ENCODE measurements around the gene MLH3.

The MLH3 gene

DNA sequence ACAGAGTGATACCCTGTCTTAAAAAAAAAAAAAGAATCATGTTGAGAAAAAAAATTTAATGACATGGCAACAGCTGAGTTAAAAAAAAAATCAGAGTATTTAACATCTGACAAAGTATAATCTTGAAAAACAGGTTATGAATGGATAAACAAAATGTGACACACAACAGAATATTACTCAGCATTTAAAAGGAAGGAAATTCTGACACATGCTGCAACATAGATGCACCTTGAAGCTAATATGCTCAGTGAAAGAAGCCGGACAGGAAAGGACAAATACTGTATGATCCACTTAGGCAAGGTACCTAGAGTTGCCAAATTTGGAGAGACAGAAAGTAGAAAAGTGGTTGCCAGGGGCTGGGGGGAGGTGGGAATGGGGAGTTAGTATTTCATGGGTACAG lies 67.9 kb downstream of the MLH3 start:
- DNase-seq (ENCODE audit: low read depth) = no peak

DNA sequence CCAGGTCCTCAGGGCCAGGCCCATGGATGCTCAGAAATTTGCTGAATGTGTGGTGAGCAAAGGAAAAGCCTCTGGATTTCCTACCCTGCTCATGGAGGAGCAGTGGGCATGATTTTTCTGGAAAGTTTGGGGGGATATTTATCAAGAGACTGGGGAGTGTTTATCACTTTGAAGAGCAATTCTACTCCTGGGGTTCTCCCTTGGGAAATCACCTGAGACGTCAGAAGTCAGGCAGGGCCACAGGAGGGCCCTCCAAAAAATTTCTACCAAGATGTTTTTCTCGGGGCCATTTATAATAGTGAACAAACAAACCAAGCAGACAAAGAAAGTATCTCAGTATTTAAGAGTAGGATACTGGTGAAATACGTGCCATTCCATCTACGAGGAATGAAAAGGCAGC lies 68.6 kb downstream of the MLH3 start:
- DNase-seq (ENCODE audit: low read depth) = no peak

DNA sequence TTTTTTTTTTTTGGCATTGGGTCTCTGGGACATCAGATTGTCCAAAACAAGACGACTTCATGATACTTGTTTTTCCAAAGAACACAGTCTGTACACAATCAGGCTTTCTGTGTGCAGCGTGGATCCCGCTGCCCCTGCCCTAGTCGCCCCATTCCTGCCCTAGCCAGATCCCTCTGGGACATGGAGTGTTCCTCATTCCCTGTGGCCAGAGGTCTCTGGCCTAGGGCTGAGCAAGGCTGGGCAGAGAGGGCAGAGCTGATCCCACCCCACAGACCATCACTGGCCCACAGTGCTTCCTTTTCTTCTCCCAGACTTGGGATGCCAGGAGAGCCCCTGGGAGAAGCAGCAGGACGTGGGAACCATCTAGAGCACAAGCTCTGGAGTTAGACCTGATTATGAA lies 69.4 kb downstream of the MLH3 start:
- DNase-seq (ENCODE audit: low read depth) = no peak

DNA sequence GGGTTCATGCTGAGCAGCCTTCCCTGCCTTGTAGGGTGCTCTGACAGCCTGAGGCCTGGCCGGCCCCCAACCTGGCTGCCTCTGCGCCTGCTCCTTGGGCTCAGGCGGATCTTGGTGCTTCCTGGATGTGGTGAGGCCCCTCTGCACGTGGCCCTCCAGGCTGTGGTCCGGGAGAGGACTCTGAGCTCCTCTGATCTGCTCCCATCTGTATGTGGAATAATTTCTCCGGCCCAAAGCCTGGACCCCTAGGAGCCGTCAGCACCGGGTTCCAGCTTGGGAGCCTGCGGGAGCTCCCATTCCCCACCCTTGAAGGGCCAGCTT lies 69.8 kb downstream of the MLH3 start:
- no peak for DNase-seq (ENCODE audit: low read depth)

DNA sequence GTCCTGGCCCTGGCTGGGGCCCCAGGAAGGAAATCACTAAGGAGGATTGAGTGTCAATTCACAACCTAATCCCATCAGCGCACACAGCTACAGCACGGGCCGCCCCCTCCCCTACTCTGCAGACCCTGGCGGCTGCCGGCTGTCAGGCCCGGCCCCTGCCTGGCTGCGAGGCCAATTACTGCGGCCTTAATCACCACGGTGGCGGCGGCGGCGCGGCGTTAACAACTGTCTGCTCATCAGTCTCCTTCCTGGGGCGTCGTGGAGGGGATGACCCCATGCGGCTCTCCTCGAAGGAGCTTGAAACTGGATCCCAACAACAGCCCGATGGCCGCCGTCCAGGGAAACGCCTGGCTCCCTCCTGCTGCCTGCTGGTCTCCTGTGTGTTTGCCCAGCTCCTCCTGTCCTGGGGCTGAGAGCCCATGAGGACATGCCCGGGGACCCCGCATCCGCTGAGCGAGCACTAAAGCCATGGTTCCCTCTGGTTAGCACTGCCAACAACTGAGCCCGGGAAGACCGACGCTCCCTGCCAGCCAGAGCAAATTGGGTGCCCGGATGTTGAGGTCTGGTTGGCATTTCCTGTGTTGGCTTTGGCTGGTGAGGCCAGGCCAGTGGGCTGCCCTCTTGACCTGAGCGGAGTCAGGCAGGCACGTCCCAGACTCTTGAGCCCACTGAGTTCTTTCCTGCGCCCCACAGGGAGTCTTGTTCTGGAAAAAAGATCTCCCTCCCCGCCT lies 70.4 kb downstream of the MLH3 start:
- no peak for DNase-seq (ENCODE audit: low read depth)

DNA sequence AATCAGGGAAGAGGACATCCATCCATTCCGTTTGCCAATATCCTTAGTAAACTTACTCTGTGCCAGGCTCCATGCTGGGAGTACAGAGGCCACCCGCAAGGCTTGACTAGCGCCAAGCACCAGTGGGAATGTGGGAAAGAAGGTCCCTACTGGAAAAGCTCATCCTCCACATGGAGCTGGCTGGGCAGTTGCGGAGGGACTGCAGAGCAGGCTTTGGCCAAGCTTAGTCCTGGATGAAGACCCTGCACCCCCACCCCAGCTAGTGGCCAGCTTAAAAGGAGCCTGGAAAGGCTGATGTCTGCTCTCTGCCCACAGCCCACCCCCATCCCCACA lies 70.9 kb downstream of the MLH3 start:
- DNase-seq (ENCODE audit: low read depth) = no peak

DNA sequence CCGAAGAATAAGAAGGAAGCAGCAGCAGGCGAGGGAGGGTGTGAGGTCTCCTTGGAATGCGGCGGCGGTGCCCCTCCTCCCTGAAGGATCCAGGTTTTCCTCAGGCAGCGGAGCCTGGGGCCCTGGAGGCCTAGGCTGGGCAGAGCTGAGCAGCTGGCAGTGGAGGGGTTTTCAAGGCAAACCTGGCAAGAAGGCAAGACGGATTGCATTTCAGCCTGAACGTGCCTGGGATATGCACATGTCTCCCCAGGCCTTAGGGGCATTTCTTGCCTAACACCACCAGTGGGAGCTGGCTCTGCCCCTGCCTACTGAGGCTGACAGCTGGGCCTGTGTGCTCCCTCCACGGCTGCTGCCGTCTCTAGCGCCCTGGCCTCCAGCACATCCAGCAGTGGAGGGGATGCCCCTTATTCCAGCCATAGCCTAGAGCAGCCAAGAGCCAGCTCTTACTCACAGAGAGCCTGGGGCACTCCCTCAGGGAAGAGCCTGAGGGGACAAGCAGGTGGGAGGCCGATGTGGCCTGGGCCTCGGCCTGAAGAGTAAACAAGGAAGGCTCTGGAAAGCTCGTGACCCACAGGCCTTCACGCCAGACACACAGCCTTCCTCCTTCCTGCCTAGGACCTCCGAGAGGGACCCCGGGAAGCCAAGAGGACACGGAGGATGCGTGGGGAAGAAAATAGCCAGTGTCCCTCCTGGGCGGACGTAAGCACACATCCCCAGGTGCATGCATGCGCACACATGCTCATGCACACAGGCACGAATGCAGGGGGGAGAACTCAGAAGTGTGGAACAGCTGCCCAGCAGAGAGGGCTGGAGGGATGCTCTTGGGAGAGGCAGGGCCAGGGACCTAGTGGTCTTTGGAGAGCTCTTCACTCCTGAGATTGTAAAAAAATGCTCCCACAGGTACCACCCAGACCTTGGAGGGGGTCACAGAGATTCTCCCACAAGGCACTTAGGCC lies 71.5 kb downstream of the MLH3 start:
- no peak for DNase-seq (ENCODE audit: low read depth)

DNA sequence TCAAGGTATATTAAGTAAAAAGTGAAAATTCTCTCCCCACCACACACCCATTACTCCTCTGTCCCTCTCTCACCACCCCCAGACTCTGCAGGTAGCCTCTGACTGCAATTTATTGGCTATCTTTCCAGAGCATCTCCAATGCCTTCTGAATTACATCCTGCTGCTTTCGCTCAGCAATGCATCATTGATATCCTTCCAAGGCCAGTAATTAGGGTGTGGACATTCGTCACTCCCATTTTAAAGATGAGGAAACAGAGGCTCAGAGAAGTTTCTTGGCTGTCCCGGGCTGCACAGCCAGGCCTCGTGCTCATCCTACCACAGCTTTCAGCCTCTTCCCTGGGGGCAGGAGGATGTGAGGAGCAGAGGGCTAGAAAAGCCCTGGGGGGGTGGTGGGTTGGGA lies 72.2 kb downstream of the MLH3 start:
- DNase-seq (ENCODE audit: low read depth) = no peak

DNA sequence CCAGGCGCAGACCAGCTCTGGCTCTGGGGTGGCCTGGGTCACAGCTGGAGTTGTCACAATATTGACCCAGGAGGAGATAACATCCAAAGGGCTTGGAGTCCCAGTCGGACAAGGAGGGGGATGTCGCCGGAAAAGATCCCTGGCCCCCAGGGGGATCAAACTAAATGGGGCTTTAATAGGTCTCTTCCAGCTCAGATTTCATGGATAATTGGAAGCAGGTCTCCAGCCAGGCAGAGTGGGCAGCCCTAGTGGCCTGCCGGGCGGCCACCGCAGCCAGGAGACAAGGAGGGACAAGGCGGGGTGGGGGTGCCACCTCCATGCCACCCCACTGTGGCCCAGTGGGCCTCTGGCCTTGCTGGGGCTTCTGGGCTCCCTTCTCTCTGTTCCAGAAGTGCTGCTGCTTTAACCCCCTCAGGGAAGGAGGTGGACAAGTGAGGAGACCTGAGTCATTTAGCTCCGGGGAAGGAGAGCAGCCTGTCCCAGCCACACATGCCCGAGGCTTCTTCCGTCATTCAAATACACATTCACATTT lies 72.8 kb downstream of the MLH3 start:
- no peak for DNase-seq (ENCODE audit: low read depth)

DNA sequence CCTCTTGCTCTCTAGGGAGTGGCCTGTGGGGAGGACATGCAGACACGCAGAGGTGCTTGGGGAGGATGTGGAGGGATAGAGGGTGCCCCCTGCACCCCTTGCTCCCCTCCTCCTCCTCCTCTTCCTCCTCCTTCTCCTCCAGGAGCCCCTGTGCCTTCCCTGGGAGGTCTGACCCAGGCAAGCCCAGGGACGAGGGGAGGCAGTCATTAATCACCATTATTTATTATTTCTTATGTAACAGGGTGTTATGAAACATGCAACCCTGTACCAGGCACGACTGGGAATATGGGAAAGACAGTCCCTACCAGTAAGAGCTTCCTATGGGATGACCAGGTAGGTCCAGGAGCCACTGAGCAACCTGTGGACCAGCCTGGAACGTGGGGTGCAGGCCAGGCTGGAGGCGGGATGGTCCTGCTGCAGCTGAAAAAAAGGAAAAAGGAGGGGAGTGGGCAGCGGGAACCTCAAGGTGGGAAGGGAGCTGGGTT lies 73.3 kb downstream of the MLH3 start:
- no peak for DNase-seq (ENCODE audit: low read depth)

DNA sequence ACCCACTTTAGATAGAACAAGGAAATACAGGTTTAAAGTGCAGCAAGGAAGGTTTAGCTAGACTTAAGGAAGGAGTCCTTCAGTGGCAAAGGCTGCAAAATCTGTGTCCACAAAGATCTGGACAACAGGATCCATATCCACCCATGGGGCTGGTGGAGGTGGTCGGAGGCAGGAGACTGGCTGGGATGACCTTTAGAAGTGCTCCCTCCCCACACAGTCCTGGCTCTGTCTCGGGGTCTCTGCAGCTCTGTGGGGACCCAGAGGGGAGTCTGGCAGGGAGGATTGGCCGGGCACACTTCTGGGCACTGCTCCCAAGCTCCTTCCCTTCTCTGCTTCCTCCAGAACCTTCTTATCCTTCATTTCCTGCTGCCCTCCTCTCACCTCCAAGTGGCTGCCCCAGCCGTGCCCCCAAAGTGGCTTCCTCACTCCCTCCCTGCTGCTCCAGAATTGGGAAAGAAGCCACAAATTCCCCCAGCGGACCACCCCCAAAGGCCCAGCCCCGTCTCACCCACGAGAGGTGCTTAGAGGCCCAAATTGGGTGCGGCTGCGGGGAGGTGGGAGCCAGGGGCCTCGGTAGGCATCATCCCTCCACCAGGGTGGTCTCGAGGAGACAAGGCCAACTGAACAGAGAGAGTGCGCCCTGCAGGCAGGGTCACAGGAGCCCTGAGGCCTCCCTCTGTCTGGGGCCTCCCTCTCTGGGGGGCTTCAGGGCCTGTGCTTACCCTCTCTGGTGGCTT lies 73.9 kb downstream of the MLH3 start:
- no peak for DNase-seq (ENCODE audit: low read depth)

DNA sequence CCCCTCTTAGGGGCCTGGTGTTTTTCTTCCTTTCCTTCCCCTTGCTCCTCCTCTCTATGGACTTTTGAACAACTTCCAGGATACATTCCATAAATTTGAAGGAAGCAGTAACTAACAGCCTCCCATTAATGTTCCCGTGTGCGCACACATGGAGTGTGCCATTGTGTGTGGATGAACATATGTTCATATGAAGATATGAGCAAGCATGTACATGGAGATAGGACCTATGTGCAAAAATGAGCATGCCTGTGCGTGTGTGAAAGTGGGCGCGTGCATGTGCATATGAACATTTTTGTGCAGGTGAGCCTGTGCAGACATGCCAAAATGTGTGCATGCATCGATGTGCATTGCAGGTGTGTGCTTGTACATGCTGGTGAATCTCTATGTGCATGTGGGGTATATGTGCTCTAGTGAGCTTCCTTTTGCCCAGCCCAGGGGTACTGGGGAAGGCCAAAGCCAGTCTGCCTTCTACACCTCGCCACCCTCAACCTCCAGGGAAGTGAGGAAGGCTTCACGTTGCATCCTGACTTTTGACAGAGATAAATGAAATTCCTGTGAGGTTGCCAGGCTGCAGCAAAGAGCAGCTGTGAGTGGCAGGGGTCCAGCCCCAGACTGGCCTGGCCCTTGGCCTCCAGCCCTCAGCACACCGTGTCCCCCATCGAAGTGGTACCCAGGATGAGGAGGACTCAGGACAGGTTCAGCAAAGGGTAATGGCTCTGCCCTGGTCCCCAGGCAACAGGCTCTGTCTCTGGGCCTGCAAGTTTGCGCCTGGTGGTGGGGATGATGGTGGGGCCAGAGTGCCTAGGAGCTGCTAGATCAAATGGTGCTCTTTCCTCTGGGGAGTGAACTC lies 74.8 kb downstream of the MLH3 start:
- DNase-seq (ENCODE audit: low read depth) = no peak

DNA sequence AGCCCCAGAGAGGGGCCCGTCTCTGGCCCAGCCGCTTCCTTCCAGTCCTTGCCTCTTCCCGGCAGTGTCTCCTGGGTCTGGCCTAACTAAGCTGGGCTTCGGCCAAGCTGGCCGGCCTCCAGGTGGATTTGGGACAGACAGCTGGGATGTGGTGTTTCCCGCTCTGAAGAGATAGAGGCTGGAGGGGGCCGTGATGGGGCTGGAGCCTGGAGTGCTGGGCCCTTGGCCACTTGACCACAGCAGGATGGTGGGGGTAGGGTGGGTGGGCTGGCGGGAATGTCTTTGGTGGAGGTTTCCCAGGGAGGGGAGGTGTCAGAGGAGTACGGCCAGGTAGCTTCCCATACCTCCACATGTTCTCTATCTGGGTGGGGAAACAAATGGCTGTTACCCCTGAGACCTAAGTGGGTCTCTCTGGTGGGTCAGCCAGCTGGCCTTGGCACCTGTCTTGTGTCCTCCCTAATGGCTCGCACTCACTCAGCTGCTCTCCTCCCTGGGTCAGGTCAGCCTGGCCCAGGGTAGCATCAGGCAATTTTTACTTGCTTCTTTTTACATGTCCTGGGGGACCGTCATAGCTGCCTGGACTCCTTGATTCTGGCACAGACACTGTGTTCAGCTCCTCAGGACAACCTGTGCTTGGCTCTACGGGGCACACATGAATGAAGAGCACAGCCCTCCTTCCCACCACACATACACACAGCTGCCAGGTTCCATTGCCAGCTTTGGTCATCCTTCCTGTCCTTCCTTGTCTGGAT lies 76.0 kb downstream of the MLH3 start:
- DNase-seq (ENCODE audit: low read depth) = no peak

DNA sequence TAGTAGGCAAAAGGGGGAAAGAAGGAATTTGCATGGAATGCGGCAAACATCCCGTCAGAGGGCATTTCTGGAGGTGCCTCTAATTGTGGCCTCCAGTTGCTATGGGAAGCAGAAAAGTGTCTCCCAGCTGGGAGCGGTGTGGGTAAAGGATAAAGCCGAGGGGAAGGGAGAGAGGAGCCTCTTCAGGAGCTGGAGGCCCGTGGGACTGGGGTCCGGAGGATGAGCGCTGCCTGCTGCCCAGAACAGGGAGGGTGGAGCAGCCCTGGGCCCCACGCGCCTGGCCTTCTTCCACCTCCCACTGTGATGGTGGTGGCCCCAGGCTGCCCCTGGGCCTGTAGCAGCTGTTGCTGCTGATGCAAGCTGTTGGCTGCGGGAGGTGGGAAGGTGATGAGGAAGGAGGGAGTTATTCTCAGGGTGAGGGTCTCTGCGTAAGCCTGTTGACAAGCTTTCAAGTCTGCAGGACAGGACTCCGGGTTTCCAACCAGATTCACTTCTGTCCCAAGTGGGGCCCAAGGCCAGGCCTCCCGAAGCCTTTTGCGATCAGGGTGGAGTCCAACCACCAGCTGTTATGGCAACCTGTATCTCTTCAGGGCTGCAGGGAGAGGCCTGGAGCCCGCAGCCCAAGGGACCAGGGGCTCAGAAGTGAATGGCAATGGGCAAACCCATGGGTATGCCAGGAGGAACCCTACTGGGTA lies 76.8 kb downstream of the MLH3 start:
- no peak for DNase-seq (ENCODE audit: low read depth)

DNA sequence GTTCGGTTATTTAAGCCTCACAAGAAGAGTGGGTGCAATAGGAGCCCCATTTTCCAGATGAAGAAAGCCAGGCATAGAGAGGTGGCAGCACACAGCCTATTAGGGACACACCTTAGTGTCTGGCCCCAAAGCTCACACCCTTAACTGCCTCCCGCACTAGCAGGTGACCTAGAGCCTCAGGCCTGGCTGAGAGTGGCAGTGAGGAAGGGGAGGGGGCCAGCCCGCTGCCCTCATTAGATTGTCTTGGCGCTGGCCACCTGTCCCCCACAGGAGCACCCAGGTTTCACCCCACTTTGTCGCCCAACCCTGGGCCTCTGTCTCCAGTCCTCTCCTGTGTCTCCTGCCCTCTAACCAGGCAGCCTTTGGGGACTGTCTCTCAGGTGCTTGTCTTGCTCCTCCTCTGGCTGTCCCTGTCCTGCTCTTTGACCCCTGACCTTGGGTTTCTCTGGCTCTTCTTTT lies 77.3 kb downstream of the MLH3 start:
- no peak for DNase-seq (ENCODE audit: low read depth)

DNA sequence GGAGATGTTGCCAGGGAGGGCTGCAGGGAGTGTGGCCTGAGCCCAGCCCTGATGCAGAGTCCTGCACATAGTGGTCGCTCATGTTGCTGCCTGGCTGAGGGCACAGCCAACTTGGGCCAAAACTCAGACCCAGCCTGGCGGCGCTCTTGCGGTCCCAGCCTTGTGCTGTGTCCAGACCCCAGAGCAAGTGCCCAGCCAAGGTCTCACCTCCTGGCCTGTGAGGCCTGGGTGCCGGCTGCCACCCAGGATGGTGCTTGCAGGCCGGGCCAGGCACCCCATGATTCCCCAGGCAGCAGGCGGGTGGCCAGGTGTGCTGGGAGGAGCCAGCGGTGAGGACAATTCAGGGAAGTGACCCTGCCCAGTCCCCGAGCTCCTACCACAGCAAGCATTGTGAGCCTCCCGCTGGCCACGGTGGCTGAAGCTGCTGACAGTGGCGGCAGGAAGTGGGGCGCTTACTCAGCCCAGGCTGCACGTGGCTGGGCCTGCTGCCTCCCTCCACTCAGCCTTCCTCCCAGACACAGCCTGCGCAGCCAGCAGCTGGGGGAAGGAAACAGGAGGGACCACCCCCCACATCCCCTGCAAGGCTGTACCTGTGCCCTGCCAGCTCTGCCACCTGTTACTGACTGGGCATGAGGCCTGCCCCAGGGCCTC lies 78.1 kb downstream of the MLH3 start:
- no peak for DNase-seq (ENCODE audit: low read depth)

DNA sequence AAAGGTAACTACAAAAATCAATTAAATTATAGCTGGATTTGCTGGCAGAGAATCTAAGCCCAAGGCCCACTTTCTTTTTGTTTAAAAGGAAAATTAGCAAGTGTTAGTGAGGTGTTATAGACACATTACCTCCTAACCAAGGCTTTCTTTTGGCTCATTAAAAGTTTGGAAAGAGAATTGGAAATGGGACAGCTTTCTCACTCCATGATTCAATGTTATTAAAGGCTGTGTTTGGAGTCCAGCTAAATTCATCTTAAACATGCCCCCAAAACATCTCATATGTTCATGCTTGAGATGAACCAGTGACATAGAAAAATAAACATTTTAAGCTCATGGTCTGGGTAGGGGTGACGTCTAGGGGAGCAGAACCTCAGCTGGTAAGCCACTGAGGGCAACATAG lies 82.5 kb downstream of the MLH3 start:
- DNase-seq (ENCODE audit: low read depth) = no peak

DNA sequence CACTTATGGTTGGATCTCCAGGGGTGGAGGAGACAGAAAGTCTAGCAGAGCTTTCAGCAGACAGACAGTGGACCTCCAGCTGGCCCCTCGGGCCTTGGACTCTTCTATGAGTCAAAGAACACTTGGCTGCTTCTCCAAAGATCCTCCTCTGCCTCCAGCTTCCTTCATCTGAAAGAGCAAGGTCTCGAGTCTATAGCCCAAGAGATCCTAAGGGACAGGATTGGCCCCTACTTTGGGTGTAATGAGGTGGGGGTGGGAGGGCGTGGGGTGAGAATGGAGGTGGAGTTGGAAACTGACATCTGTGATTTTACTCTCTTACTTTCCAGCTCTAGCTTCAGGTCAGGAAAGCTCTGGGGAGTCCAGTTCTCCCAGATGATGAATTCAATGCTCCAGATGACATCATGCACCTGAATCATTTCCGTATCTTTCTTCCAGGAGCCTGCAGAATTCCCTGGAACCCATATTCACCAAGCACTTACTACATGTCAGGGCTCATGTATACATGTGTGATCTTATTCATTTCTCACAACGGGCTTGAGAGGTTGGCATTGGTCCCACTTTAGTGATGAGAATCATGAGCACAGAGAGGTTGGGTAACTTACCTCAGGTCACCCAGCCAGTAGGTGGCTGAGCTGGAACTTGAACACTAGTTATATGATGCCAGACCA lies 85.6 kb downstream of the MLH3 start:
- peak; percentile 61 for DNase-seq (ENCODE audit: low read depth)

All from HS-5 (cell line).